Upper lobe of left lung (tissue), 4 donors: ENCODE results near the gene MUS81.

Source experiments
- EP300 ChIP-seq, 4 donors: sonication (generic); formaldehyde crosslinking; IDR thresholded peaks; one replicate each; pipeline ENCODE4 v1.5.1; 2017; ENCODE audit warnings: antibody characterized with exemption in 4 of 4, control low read depth in 2 of 4
- POLR2A ChIP-seq, 4 donors: fragments of 450-650 bp; IDR thresholded peaks; one replicate each; pipeline ENCODE4 v1.5.1; 2016 to 2017; ENCODE audit warnings: antibody characterized with exemption in 4 of 4, mild to moderate bottlenecking in 2 of 4
- POLR2AphosphoS5 ChIP-seq, 2 donors: sonication (generic); formaldehyde crosslinking; IDR thresholded peaks; one replicate each; pipeline ENCODE4 v1.5.1; 2017; ENCODE audit warnings: antibody characterized with exemption in 2 of 2
- TF ChIP-seq, protein P1 (sequence below), 6 experiments: fragments of 450-650 bp in 4 of 6; fragments of 200-600 bp in 2 of 6; sonication (generic) in 2 of 6; IDR thresholded peaks; one replicate each; pipeline ENCODE4 v1.5.1; 2016 to 2019; ENCODE audit warnings: antibody characterized with exemption in 6 of 6

DNA sequence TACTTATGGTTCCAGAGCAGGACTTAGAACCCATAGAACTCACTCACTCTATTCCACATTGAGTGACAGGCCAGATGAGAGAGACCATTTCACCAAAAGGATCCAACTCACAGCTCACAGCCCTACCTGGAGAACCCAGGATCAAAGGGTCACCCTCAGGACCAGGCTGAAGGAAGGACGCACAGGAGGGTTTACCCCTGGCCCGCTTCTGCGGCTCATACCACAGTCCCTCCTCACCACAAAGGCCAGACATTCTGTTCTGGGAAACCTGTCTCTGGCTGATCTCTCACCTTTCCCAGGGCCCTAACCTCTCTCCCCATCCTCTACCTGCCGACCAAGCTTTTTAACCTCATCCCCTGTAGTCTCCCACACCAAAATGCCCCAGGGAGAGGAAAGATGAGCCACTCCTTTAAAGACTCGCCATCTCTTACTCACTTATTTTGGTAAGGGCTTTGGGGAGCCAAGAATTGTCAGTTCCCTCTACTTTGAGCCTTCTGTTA lies 35.3 kb downstream of the MUS81 start:
- TF ChIP-seq EP300 (IDR thresholded peaks at IDR 0.05) (no peak), POLR2A (IDR thresholded peaks at IDR 0.05) (no peak), POLR2AphosphoS5 (IDR thresholded peaks at IDR 0.05) (no peak)
- TF ChIP-seq, protein P1, sequence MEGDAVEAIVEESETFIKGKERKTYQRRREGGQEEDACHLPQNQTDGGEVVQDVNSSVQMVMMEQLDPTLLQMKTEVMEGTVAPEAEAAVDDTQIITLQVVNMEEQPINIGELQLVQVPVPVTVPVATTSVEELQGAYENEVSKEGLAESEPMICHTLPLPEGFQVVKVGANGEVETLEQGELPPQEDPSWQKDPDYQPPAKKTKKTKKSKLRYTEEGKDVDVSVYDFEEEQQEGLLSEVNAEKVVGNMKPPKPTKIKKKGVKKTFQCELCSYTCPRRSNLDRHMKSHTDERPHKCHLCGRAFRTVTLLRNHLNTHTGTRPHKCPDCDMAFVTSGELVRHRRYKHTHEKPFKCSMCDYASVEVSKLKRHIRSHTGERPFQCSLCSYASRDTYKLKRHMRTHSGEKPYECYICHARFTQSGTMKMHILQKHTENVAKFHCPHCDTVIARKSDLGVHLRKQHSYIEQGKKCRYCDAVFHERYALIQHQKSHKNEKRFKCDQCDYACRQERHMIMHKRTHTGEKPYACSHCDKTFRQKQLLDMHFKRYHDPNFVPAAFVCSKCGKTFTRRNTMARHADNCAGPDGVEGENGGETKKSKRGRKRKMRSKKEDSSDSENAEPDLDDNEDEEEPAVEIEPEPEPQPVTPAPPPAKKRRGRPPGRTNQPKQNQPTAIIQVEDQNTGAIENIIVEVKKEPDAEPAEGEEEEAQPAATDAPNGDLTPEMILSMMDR (IDR thresholded peaks at IDR 0.05): no peak
